Measurements from ENCODE around the gene TPP2.

Gene TPP2

DNA sequence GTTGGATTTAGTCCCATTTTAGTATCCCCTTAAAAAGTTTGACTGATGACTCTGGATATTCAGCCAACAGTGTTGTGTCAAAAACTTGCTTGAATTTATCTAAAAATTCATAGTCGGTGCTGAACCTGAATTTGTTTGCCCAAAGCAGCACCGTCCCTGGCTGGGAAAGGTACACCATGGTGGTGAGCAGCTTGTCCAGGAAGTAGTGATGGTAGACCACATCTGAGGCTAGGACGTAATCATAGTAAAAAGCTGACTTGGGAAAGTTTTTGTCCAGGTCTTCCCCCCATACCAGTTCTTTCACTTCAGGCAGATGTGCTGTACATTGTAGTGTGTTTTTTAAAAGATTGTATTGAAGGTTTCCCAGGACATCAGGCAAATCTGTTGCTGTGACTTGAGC, 89.2 kb downstream of the TPP2 start:
- TF ChIP-seq, protein P1, sequence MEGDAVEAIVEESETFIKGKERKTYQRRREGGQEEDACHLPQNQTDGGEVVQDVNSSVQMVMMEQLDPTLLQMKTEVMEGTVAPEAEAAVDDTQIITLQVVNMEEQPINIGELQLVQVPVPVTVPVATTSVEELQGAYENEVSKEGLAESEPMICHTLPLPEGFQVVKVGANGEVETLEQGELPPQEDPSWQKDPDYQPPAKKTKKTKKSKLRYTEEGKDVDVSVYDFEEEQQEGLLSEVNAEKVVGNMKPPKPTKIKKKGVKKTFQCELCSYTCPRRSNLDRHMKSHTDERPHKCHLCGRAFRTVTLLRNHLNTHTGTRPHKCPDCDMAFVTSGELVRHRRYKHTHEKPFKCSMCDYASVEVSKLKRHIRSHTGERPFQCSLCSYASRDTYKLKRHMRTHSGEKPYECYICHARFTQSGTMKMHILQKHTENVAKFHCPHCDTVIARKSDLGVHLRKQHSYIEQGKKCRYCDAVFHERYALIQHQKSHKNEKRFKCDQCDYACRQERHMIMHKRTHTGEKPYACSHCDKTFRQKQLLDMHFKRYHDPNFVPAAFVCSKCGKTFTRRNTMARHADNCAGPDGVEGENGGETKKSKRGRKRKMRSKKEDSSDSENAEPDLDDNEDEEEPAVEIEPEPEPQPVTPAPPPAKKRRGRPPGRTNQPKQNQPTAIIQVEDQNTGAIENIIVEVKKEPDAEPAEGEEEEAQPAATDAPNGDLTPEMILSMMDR (IDR thresholded peaks at IDR 0.05): no peak

DNA sequence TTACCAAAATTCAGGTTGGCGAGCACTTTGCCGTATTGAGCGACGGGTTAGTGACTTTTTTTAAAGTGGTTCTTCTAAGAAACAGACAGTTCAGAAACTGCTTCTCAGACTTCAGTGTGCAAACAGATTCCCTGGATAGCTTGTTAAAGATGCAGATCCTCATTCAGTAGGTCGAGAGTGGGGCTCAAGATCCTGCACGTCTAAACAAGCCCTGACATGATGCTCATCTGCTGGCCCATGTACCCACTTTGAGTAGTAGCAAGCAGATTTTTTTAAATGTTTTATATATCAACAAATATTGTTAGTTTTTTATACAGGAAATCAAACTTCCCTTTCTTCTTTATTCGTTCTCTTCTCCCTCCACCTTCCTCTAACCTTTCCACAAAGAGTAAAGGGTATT, 90.7 kb downstream of the TPP2 start:
- TF ChIP-seq, protein P1 (IDR thresholded peaks at IDR 0.05): no peak

DNA sequence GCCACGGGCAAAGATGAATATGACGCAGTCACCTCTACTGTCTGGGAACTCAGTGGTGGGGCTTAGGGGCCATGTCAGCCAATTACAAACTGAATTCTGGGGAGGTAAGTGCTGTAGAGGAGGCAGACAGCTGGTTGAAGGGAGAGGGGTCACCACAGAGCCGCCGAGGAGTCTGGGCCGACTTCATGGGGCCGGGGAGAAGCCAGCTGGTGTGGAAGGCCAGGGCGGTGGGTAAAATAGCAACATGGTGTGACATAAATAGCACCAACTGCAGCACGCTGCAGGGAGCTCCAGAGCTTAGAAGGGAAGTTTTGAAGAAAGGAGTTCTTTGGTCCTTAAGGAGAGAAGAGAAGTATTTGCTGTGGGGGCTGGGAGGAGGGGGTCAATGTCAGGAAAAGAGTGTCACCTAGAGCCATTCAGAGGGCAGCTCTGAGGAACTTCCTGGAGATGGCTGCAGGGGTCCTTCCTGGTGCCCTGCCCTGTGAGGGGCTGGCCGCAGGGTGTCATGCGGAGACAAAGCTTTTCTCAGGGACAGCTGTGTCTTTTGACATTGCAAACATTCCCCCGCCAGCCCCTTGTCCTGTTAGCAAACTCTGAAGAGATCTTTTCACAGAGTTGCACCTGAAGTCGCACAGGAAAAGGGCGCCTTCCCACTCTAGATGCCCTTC, 91.7 kb downstream of the TPP2 start:
- TF ChIP-seq, protein P1 (IDR thresholded peaks at IDR 0.05): no peak

DNA sequence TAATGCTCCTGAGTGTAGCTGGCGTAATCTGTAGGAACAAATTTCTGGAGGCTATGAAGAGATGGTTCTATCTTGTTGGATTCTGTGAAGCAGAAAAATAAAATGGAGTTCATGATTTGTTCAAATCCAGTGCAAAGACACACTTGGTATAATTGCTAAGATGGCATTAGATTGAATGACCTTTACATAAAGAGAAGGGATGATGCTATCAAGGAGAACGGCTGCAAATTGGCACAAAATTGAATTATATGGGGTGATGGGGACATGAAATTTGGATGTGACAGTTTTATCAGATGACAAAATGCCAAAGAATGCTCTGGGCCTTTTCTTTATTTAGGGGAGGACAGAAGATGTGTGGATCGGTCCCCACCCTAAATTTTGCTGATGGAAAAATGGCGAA, 94.1 kb downstream of the TPP2 start:
- TF ChIP-seq, protein P1 (IDR thresholded peaks at IDR 0.05): no peak

DNA sequence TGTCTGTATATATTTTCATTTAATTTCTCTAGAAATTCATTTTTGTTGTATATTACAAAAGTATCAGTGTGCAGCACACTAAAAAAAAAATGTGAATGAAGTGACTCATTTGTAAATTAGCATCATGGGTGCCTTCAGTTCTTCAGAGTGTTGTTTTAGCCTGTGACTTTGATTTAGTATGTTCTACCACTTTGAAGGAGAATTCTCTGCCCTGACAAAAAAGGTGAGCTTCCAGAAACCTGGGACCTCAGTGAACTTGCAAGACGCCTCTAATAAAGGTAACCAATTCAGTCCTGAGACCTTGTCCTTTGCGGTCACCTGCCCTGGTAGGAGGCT, 95.7 kb downstream of the TPP2 start:
- TF ChIP-seq, protein P1 (IDR thresholded peaks at IDR 0.05): no peak

DNA sequence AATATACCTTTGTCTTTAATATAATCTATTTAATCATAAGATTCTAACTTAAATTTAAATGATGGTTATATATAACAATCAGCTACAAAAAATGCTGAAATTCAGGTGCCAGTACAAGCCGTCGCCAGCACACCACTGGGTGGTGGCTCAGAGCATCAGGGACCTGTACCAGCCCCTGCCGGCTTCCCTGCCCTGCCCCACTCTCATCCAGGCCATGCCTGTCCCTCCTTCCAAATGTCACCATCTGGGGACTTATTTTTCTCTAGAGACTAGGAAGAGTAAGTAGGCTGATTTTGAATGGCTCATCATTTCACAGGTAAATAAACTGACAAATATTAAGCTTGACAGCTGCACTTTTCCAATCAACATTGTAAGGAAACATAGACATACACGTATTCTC, 96.5 kb downstream of the TPP2 start:
- TF ChIP-seq, protein P1 (IDR thresholded peaks at IDR 0.05): no peak

DNA sequence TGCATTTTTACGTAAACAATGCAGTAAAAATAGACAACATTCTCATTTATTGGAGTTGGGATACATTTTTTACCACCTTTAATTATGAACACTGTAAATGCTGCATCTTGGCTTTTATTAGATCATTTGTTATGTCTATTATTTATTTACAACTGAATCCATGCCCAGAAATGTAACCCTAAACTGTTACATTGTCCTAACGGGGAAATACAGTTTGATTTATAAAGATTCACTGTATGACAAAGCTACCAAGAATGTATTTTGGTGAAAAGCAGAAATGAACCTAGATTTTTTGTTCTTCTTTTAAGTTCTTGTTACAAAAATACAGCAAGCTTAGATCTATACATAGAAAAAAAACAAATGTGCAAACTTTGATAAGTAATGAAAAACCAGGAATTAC, 97.0 kb downstream of the TPP2 start:
- TF ChIP-seq, protein P1 (IDR thresholded peaks at IDR 0.05): no peak

DNA sequence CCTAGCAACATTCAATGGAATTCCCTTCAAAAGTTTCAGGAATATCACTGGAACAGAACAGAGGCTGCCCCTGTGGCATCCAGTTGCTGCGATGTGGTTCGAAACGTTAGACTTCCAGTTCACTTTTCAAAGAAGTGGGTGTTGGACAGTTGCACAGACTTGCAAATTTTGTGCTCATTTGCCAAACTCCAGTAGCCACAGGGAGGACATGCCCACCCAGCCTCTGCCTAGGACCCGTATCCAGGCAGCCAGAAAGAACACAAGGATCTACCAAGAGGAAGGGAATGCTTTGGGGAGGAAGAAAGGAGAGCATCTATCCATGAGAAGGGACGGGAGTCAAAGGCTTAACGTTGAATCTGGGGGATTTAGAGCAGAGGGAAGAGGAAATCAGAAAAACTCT, 98.2 kb downstream of the TPP2 start, which contains the start of gene METTL21C:
TSS of gene METTL21C (minus strand) at position 108 of the 400 bp plus-strand sequence. CDS start 546 bp downstream, outside the sequence.
- TF ChIP-seq, protein P1 (IDR thresholded peaks at IDR 0.05): no peak
